GM12878 (cell line): ENCODE results near the gene MYL1. TPM values are rescaled to one million over a fixed set of nuclear protein-coding genes. Genes with fewer than 3 reads are reported as not detected.

Experiments
- ATAC-seq: fragments of 200-7000 bp; cut with Tn5 transposase; 3 replicates; pipeline ENCODE4 v1.9.1; 2020; ENCODE audit warnings: mild to moderate bottlenecking, moderate library complexity
- BruUV-seq: library from RNA; stranded (reverse); fragments of 400-500 nt; replicated peaks from 2 replicates; lab custom pipeline; 2021; lab: Mats Ljungman, UMichigan
- CTCF ChIA-PET: fragments of 300-600 bp; sonication (Branson Sonifier 250); formaldehyde crosslinking; extraction: SDS; loops from one replicate; lab custom pipeline; 2021; ENCODE audit warnings: inconsistent platforms; lab: Yijun Ruan, JAX
- POLR2A ChIA-PET: fragments of 350-600 bp; formaldehyde crosslinking; extraction: SDS; loops from one replicate; lab custom pipeline; 2021; ENCODE audit warnings: inconsistent platforms; lab: Charles Lee
- RAD21 ChIA-PET: fragments of 300-600 bp; sonication (Branson Sonifier 250); formaldehyde crosslinking; loops from one replicate; lab custom pipeline; 2023; ENCODE audit warnings: antibody characterized with exemption; ENCODE audit not compliant: unreplicated experiment; lab: Charles Lee
- SMC1A ChIA-PET: fragments of 300-600 bp; sonication (Branson Sonifier 250); formaldehyde crosslinking; loops from one replicate; lab custom pipeline; 2023; ENCODE audit not compliant: unreplicated experiment, uncharacterized antibody; lab: Charles Lee
- DNase-seq: peaks from one replicate; pipeline ENCODE4 v3.0.0-alpha.2; 2011; ENCODE audit warnings: low read depth, low spot score
- FAIRE-seq: peaks from 3 replicates; lab custom pipeline; 2011; peaks lifted over from hg19 to GRCh38; lab: Jason Lieb, UNC
- H2AFZ ChIP-seq: 2 replicates; pipeline ENCODE4 v1.6.0; 2011; ENCODE audit warnings: low read depth, low read length, control low read depth; ENCODE audit not compliant: control insufficient read depth
- H3K27ac ChIP-seq: 2 replicates; pipeline ENCODE4 v1.5.1; 2011; ENCODE audit warnings: control low read depth; ENCODE audit not compliant: control insufficient read depth, insufficient read depth
- H3K27me3 ChIP-seq, 2 experiments: replicated peaks in 1 of 2; 2 replicates each; pipeline versions ENCODE4 v1.6.0 to v1.6.1; 2011; ENCODE audit warnings: low read length in 1 of 2; ENCODE audit not compliant: control insufficient read depth in 2 of 2, insufficient read depth in 2 of 2
- H3K36me3 ChIP-seq, 2 experiments: 2 replicates each; pipeline ENCODE4 v1.5.1; 2011; ENCODE audit warnings: low read length in 1 of 2; ENCODE audit not compliant: control insufficient read depth in 2 of 2, insufficient read depth in 2 of 2
- H3K4me1 ChIP-seq: 2 replicates; pipeline ENCODE4 v1.6.1; 2011; ENCODE audit warnings: mild to moderate bottlenecking, low read length, moderate library complexity, mixed read lengths; ENCODE audit not compliant: control insufficient read depth, insufficient read depth
- H3K4me2 ChIP-seq: 2 replicates; pipeline ENCODE4 v1.6.0; 2011; ENCODE audit warnings: control low read depth; ENCODE audit not compliant: control insufficient read depth, insufficient read depth
- H3K4me3 ChIP-seq: fragments of 200-600 bp; sonication (generic); 2 replicates; pipeline ENCODE4 v1.5.1; 2016
- H3K79me2 ChIP-seq: 2 replicates; pipeline ENCODE4 v1.6.0; 2011; ENCODE audit warnings: low read length; ENCODE audit not compliant: control insufficient read depth, insufficient read depth
- H3K9ac ChIP-seq: 2 replicates; pipeline ENCODE4 v1.8.0; 2011; ENCODE audit warnings: low read length, control low read depth, mixed read lengths; ENCODE audit not compliant: control insufficient read depth, insufficient read depth
- H3K9me3 ChIP-seq: replicated peaks from 3 replicates; pipeline ENCODE4 v1.5.1; 2011; ENCODE audit warnings: mild to moderate bottlenecking, low read length; ENCODE audit not compliant: control insufficient read depth, insufficient read depth
- H4K20me1 ChIP-seq: 2 replicates; pipeline ENCODE4 v1.6.0; 2011; ENCODE audit not compliant: control insufficient read depth, insufficient read depth
- CBFB ChIP-seq: IDR thresholded peaks from 2 replicates; pipeline ENCODE4 v1.6.1; 2016; ENCODE audit warnings: antibody characterized with exemption, low read depth
- CEBPB ChIP-seq, 2 experiments: fragments of 150-350 bp in 1 of 2; IDR thresholded peaks; 2 replicates each; pipeline ENCODE4 v1.6.1; 2012 to 2014; ENCODE audit warnings: low read depth in 2 of 2, low read length in 2 of 2, borderline replicate concordance in 1 of 2, inconsistent platforms in 1 of 2
- CREB1 ChIP-seq: IDR thresholded peaks from 2 replicates; pipeline ENCODE4 v1.6.1; 2012; ENCODE audit warnings: low read depth, mild to moderate bottlenecking, inconsistent platforms
- EGR1 ChIP-seq, 2 experiments: IDR thresholded peaks; 1 replicate in 1 of 2; 2 replicates in 1 of 2; pipeline ENCODE4 v1.6.1; 2011 to 2012; ENCODE audit warnings: low read depth in 2 of 2, low read length in 2 of 2, borderline replicate concordance in 1 of 2, mild to moderate bottlenecking in 1 of 2, moderate library complexity in 1 of 2
- ETV6 ChIP-seq, 2 experiments: fragments of 450-650 bp in 1 of 2; IDR thresholded peaks in 1 of 2; conservative IDR thresholded peaks in 1 of 2; 2 replicates each; pipeline ENCODE4 v1.6.1; 2014; ENCODE audit warnings: antibody characterized with exemption in 1 of 2, borderline replicate concordance in 1 of 2, low read depth in 1 of 2, mild to moderate bottlenecking in 1 of 2, moderate library complexity in 1 of 2
- KLF5 ChIP-seq: fragments of 450-650 bp; IDR thresholded peaks from 2 replicates; pipeline ENCODE4 v1.6.1; 2014; ENCODE audit warnings: mild to moderate bottlenecking; ENCODE audit not compliant: partially characterized antibody
- MXI1 ChIP-seq: fragments of 150-350 bp; IDR thresholded peaks from 2 replicates; pipeline ENCODE4 v1.6.1; 2011; ENCODE audit warnings: low read depth, mild to moderate bottlenecking, inconsistent platforms, low read length, improper control_type of control experiment
- PML ChIP-seq: IDR thresholded peaks from 2 replicates; pipeline ENCODE4 v1.6.1; 2012; ENCODE audit warnings: low read length, inconsistent platforms
- TCF7 ChIP-seq: IDR thresholded peaks from 2 replicates; pipeline ENCODE4 v1.6.1; 2014; ENCODE audit warnings: antibody characterized with exemption, borderline replicate concordance
- USF1 ChIP-seq: IDR thresholded peaks from 2 replicates; pipeline ENCODE4 v1.6.1; 2011; ENCODE audit warnings: borderline replicate concordance, low read depth, mild to moderate bottlenecking, moderate library complexity, mixed read lengths, low read length; ENCODE audit not compliant: insufficient read depth; ENCODE audit errors: extremely low read length
- YBX1 ChIP-seq: fragments of 450-650 bp; IDR thresholded peaks from 2 replicates; pipeline ENCODE4 v1.6.1; 2016; ENCODE audit warnings: antibody characterized with exemption
- in situ Hi-C: fragments of 300-500 bp; cut with MboI; formaldehyde crosslinking; loops from 9 replicates; pipeline ENCODE4 v1.14.3; 2018; ENCODE audit warnings: mixed read lengths
- intact Hi-C: fragments of 100-400 bp; cut with micrococcal nuclease; formaldehyde crosslinking; loops from one replicate; pipeline ENCODE4 v1.14.2; 2022; ENCODE audit not compliant: unreplicated experiment
- polyA plus RNA-seq, 11 experiments: library from polyadenylated mRNA; depleted of rRNA in 4 of 11; unstranded in 6 of 11; stranded (reverse) in 5 of 11; fragments of >200 nt; fragmentation: Nextera tagmentation in 4 of 11; fragmentation: Illumina TruSeq in 1 of 11; extraction: Ambion mirVana in 4 of 11; extraction: Trizol in 1 of 11; gene quantifications; 1 replicate in 1 of 11; 2 replicates in 10 of 11; pipeline versions ENCODE4 v1.2.1 to v1.2.3, GENCODE V29; 2011 to 2016; ENCODE audit warnings: inconsistent platforms in 2 of 11, missing spikeins in 2 of 11, low read depth in 1 of 11
- total RNA-seq, 4 experiments: library from RNA; depleted of rRNA in 3 of 4; stranded (reverse); fragments of >200 nt in 3 of 4; fragmentation: Illumina TruSeq in 1 of 4; extraction: Trizol in 1 of 4; gene quantifications; 2 replicates each; pipeline versions ENCODE4 v1.2.1 to v1.2.3, GENCODE V29; 2013 to 2021

Gene MYL1
- total and polyA plus RNA-seq, 10 of the 15 experiments (the other 5 are each of a cell fraction or from before 2014, with no cell fraction given) = 0.43 TPM; not detected in 9

DNA sequence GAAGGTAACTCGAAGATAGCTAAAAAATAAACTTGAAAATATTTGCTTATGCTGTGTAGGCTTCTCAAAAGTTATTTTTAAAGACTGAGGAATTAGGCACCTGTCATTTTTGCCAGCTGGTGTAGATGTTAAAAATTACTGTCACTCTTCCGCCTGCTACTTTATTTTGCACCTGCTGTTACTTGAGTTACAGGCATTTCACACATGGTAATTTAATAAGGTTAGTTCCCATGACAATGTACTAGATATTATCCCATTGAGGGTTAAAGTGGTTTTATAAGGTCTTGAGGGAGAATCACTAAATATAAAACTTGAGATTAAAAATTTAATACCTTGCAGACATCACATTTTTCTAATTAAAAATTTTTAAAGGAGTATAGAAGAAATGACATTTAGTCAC, 26.6 kb downstream of the MYL1 start (continued):
- TF ChIP-seq MXI1 = no peak
- TF ChIP-seq YBX1 = no peak
- no peak for TF ChIP-seq EGR1 (IDR thresholded peaks at IDR 0.05; ENCODE audit: borderline replicate concordance in 1 of 2, low read depth in 2 of 2, low read length in 2 of 2)
- TF ChIP-seq, all 136 proteins: peak for 0

DNA sequence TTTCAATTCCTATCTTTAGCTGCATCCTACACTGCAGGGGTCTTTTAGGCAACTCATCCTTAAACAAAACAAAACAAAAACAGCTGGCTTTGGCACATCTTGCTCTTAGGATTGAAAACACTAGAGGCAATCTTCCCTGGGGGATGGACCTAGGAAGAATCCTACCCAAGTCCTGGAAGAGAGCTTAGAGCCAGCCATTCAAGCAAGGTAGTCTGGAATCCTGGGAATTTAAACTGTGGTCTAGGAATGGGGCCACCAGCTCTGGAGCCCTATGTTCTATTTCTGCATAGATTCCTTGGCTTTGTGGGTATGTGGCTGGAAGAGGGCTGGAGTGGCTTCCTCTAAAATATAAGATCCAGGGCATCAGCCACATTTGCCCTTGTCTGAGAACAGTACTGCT, 27.7 kb downstream of the MYL1 start:
- ChIA-PET POLR2A (no interaction called here), RAD21 (no interaction called here), CTCF (no interaction called here), SMC1A (interaction anchor here (1.3 to 1.8 kb wide), 2 partner anchors 15 to 22 kb away, joined by 3 to 8 read pairs; no protein-coding TSS in a partner anchor)
- no TSS peak for BruUV-seq
- Histone ChIP-seq H3K9ac (no peak overlapping the region), H3K36me3 (no peaks in the 10 kb centered on the region), H2AFZ (no peak overlapping the region), H3K79me2 (no peaks in the 10 kb centered on the region), H3K9me3 (no peaks in the 10 kb centered on the region), H3K27ac (no peak overlapping the region), H4K20me1 (no peaks in the 10 kb centered on the region), H3K4me2 (no peak overlapping the region), H3K27me3 (no peaks in the 10 kb centered on the region), H3K4me1 (no peaks in the 10 kb centered on the region), H3K4me3 (no peak overlapping the region)
- no peak for DNase-seq
- in situ Hi-C loops = no loop called here
- no peak for ATAC-seq
- intact Hi-C loops = no loop called here
- TF ChIP-seq CBFB (no peak), ETV6 (conservative IDR thresholded peaks at IDR 0.05 in 1 of 2, IDR thresholded peaks at IDR 0.05 in 1 of 2; ENCODE audit: borderline replicate concordance in 1 of 2, low read depth in 1 of 2) (no peak), USF1 (no peak), KLF5 (no peak), CEBPB (IDR thresholded peaks at IDR 0.05; ENCODE audit: borderline replicate concordance in 1 of 2, low read depth in 2 of 2, low read length in 2 of 2) (no peak), TCF7 (no peak), PML (no peak), CREB1 (no peak)
- FAIRE-seq = no peak
